ENCODE measurements around the gene RAB40C.

The RAB40C gene

GRCh38 chr16:667113-667779, 77.4 kb downstream of the RAB40C start:
- no peak for DNase-seq (ENCODE audit: low read depth in 2 of 2)

- DNase-seq (ENCODE audit: low read depth in 2 of 2): peak; percentile 87
These were observed 78.1 kb downstream of the RAB40C start, which contains the start of gene RHOT2 for GRCh38 chr16:667780-668518. Gene RHOT2, plus strand, starts transcription at chr16:668132. Its CDS starts 68 bp downstream, at chr16:668200.

- DNase-seq (ENCODE audit: low read depth in 2 of 2): no peak
These were observed 78.8 kb downstream of the RAB40C start for GRCh38 chr16:668519-669171.

GRCh38 chr16:669666-670065, 79.8 kb downstream of the RAB40C start:
- DNase-seq (ENCODE audit: low read depth in 2 of 2): no peak

- DNase-seq (ENCODE audit: low read depth in 2 of 2): no peak
These were observed 80.9 kb downstream of the RAB40C start for GRCh38 chr16:670485-671352.

GRCh38 chr16:671353-672131, 81.7 kb downstream of the RAB40C start:
- no peak for DNase-seq (ENCODE audit: low read depth in 2 of 2)

GRCh38 chr16:672371-672770, 82.5 kb downstream of the RAB40C start:
- DNase-seq (ENCODE audit: low read depth in 2 of 2): no peak

- DNase-seq (ENCODE audit: low read depth in 2 of 2): no peak
These were observed 83.0 kb downstream of the RAB40C start for GRCh38 chr16:672851-673250.

- DNase-seq (ENCODE audit: low read depth in 2 of 2): no peak
These were observed 83.6 kb downstream of the RAB40C start for GRCh38 chr16:673399-673991.

- no peak for DNase-seq (ENCODE audit: low read depth in 2 of 2)
These were observed 84.5 kb downstream of the RAB40C start for GRCh38 chr16:674214-674881.

GRCh38 chr16:674968-675883, 85.4 kb downstream of the RAB40C start, which contains the start of gene RHBDL1:
Gene RHBDL1, plus strand, starts transcription at chr16:675671. Its CDS starts 120 bp downstream, at chr16:675791.
- no peak for DNase-seq (ENCODE audit: low read depth in 2 of 2)

- no peak for DNase-seq (ENCODE audit: low read depth in 2 of 2)
These were observed 86.2 kb downstream of the RAB40C start for GRCh38 chr16:675884-676564.

GRCh38 chr16:676565-676902, 86.7 kb downstream of the RAB40C start:
- no peak for DNase-seq (ENCODE audit: low read depth in 2 of 2)

GRCh38 chr16:676913-677312, 87.0 kb downstream of the RAB40C start:
- no peak for DNase-seq (ENCODE audit: low read depth in 2 of 2)

- no peak for DNase-seq (ENCODE audit: low read depth in 2 of 2)
These were observed 87.7 kb downstream of the RAB40C start for GRCh38 chr16:677316-678190.

- DNase-seq (ENCODE audit: low read depth in 2 of 2): no peak
These were observed 88.5 kb downstream of the RAB40C start for GRCh38 chr16:678209-678857.

All from stimulated activated CD8-positive, alpha-beta memory T cell treated with anti-CD3 and anti-CD28 coated beads, Interleukin-2, amount 100 ng/mL, for 1 hour (primary cell).